ENCODE data around the gene ADGRL1. TPM values are rescaled to one million over a fixed set of nuclear protein-coding genes. Genes with fewer than 3 reads are reported as not detected.

The ADGRL1 gene
- total RNA-seq, 1 donor from 2014 or later: 62.4 TPM

GRCh38 chr19:14162871-14163297 lies 43.1 kb downstream of the ADGRL1 start:
- no peak for TF ChIP-seq CTCF (conservative IDR thresholded peaks at IDR 0.05)
- DNase-seq (ENCODE audit: extremely low spot score, unreplicated experiment): no peak
- Mint-ChIP-seq H3K36me3 (peaks cover 3% of the 10 kb centered on the region), H3K4me3 (no peak overlapping the region), H3K27me3 (no peaks in the 10 kb centered on the region), H3K4me1 (ENCODE audit: unreplicated experiment) (peaks cover 9% of the 10 kb centered on the region), H3K27ac (no peak overlapping the region), H3K9me3 (no peaks in the 10 kb centered on the region)

GRCh38 chr19:14161305-14161704 lies 44.7 kb downstream of the ADGRL1 start:
- Mint-ChIP-seq H3K27ac (no peak overlapping the region), H3K4me1 (ENCODE audit: unreplicated experiment) (peaks cover 2% of the 10 kb centered on the region), H3K36me3 (peaks cover 3% of the 10 kb centered on the region), H3K9me3 (no peaks in the 10 kb centered on the region), H3K27me3 (no peaks in the 10 kb centered on the region), H3K4me3 (no peak overlapping the region)
- no peak for TF ChIP-seq CTCF (conservative IDR thresholded peaks at IDR 0.05)
- no peak for DNase-seq (ENCODE audit: extremely low spot score, unreplicated experiment)

GRCh38 chr19:14160017-14160703 lies 45.8 kb downstream of the ADGRL1 start:
- no peak overlapping the region for H3K27ac Mint-ChIP-seq
- peaks cover 3% of the 10 kb centered on the region for H3K36me3 Mint-ChIP-seq

GRCh38 chr19:14159059-14159458 lies 46.9 kb downstream of the ADGRL1 start:
- no peak overlapping the region for H3K4me3 Mint-ChIP-seq
- no peak for DNase-seq (ENCODE audit: extremely low spot score, unreplicated experiment)
- peaks cover 6% of the 10 kb centered on the region for H3K36me3 Mint-ChIP-seq
- no peaks in the 10 kb centered on the region for H3K27me3 Mint-ChIP-seq
- TF ChIP-seq CTCF (conservative IDR thresholded peaks at IDR 0.05): no peak
- H3K9me3 Mint-ChIP-seq: no peaks in the 10 kb centered on the region
- H3K27ac Mint-ChIP-seq: no peak overlapping the region
- H3K4me1 Mint-ChIP-seq (ENCODE audit: unreplicated experiment): no peaks in the 10 kb centered on the region

More at GRCh38 chr19:14160017-14160703, 45.8 kb downstream of the ADGRL1 start:
- Mint-ChIP-seq H3K27me3 (no peaks in the 10 kb centered on the region), H3K4me1 (ENCODE audit: unreplicated experiment) (no peaks in the 10 kb centered on the region), H3K4me3 (no peak overlapping the region), H3K9me3 (no peaks in the 10 kb centered on the region)
- no peak for TF ChIP-seq CTCF (conservative IDR thresholded peaks at IDR 0.05)
- DNase-seq (ENCODE audit: extremely low spot score, unreplicated experiment): no peak

- TF ChIP-seq CTCF (conservative IDR thresholded peaks at IDR 0.05): no peak
- no peak overlapping the region for H3K27ac Mint-ChIP-seq
- no peak overlapping the region for H3K4me3 Mint-ChIP-seq
- peaks cover 6% of the 10 kb centered on the region for H3K36me3 Mint-ChIP-seq
- DNase-seq (ENCODE audit: extremely low spot score, unreplicated experiment): no peak
- H3K4me1 Mint-ChIP-seq (ENCODE audit: unreplicated experiment): no peaks in the 10 kb centered on the region
- H3K27me3 Mint-ChIP-seq: no peaks in the 10 kb centered on the region
- H3K9me3 Mint-ChIP-seq: no peaks in the 10 kb centered on the region
Measured at GRCh38 chr19:14158276-14159023, 47.5 kb downstream of the ADGRL1 start.

Data from type B pancreatic cell (in vitro differentiated cells).